HUES64 (cell line): Measurements from ENCODE around the gene GATA2.
A peak's percentile ranks its signal among the peaks of the same experiment; 100 is the strongest.

Experiments
- H3K27ac ChIP-seq: 2 replicates; pipeline ENCODE4 v1.7.0; 2013; ENCODE audit warnings: low read depth, low read length, inconsistent platforms
- H3K27me3 ChIP-seq: 2 replicates; pipeline ENCODE4 v1.6.1; 2013; ENCODE audit warnings: mild to moderate bottlenecking, low read length; ENCODE audit not compliant: insufficient read depth
- H3K36me3 ChIP-seq: 2 replicates; pipeline ENCODE4 v1.6.1; 2013; ENCODE audit warnings: mild to moderate bottlenecking, low read length; ENCODE audit not compliant: insufficient read depth
- H3K4me1 ChIP-seq: 2 replicates; pipeline ENCODE4 v1.6.1; 2013; ENCODE audit warnings: mild to moderate bottlenecking, low read length, moderate library complexity; ENCODE audit not compliant: insufficient read depth
- H3K4me3 ChIP-seq: 2 replicates; pipeline ENCODE4 v1.5.1; 2013; ENCODE audit warnings: mild to moderate bottlenecking, low read length, moderate library complexity
- H3K9ac ChIP-seq: 2 replicates; pipeline ENCODE4 v1.6.1; 2013; ENCODE audit warnings: mild to moderate bottlenecking, low read depth, low read length
- H3K9me3 ChIP-seq: 2 replicates; pipeline ENCODE4 v1.6.1; 2013; ENCODE audit warnings: low read depth, low read length; ENCODE audit not compliant: insufficient read depth
- WGBS: fragments of 150-250, 120-280 bp; methylation state at CpG from one replicate; pipeline ENCODE4 v1.1.7; 2013; ENCODE audit warnings: missing lambda C conversion rate; 5-methylcytosine and 5-hydroxymethylcytosine counted together

The GATA2 gene

GRCh38 chr3:128435561-128435960 is 57.4 kb downstream of the GATA2 start:
- Histone ChIP-seq H3K4me3 (no peak overlapping the region), H3K27me3 (peaks cover 57% of the 10 kb centered on the region), H3K9me3 (no peaks in the 10 kb centered on the region), H3K27ac (no peak overlapping the region), H3K4me1 (peaks cover 26% of the 10 kb centered on the region), H3K9ac (no peak overlapping the region), H3K36me3 (no peaks in the 10 kb centered on the region)
- 87% methylated on average over 5 of the region's 5 CpGs for WGBS

- WGBS = 67% methylated on average over 6 of the region's 6 CpGs
- Histone ChIP-seq H3K36me3 (no peaks in the 10 kb centered on the region), H3K27ac (no peak overlapping the region), H3K4me1 (peaks cover 26% of the 10 kb centered on the region), H3K27me3 (peaks cover 57% of the 10 kb centered on the region), H3K9ac (no peak overlapping the region), H3K9me3 (no peaks in the 10 kb centered on the region), H3K4me3 (no peak overlapping the region)
Observed at GRCh38 chr3:128435058-128435457, 57.9 kb downstream of the GATA2 start.

GRCh38 chr3:128434524-128434923 is 58.5 kb downstream of the GATA2 start:
- no peak overlapping the region for H3K27ac ChIP-seq
- peaks cover 61% of the 10 kb centered on the region for H3K27me3 ChIP-seq
- H3K4me3 ChIP-seq = no peak overlapping the region
- H3K36me3 ChIP-seq = no peaks in the 10 kb centered on the region
- H3K9me3 ChIP-seq = no peaks in the 10 kb centered on the region
- H3K4me1 ChIP-seq = peaks cover 26% of the 10 kb centered on the region
- WGBS = 75% methylated on average over 2 of the region's 2 CpGs
- no peak overlapping the region for H3K9ac ChIP-seq

- Histone ChIP-seq H3K4me3 (no peak overlapping the region), H3K4me1 (peaks cover 26% of the 10 kb centered on the region), H3K27ac (no peak overlapping the region), H3K27me3 (peaks cover 68% of the 10 kb centered on the region), H3K9me3 (no peaks in the 10 kb centered on the region), H3K9ac (no peak overlapping the region), H3K36me3 (no peaks in the 10 kb centered on the region)
- 23% methylated on average over 2 of the region's 2 CpGs for WGBS
Observed at GRCh38 chr3:128433837-128434165, 59.2 kb downstream of the GATA2 start.

GRCh38 chr3:128432971-128433836 is 59.8 kb downstream of the GATA2 start:
- Histone ChIP-seq H3K9me3 (no peaks in the 10 kb centered on the region), H3K27ac (no peak overlapping the region; the same call in 1 of the 2 replicates), H3K4me3 (peak overlapping the region; percentile 51), H3K36me3 (no peaks in the 10 kb centered on the region), H3K9ac (no peak overlapping the region), H3K27me3 (peaks cover 74% of the 10 kb centered on the region), H3K4me1 (peaks cover 26% of the 10 kb centered on the region)
- WGBS = 4% methylated on average over 53 of the region's 53 CpGs

GRCh38 chr3:128432301-128432970 is 60.6 kb downstream of the GATA2 start:
- Histone ChIP-seq H3K4me3 (peak overlapping the region; percentile 51), H3K27me3 (peaks cover 81% of the 10 kb centered on the region)
- 1% methylated on average over 43 of the region's 43 CpGs for WGBS

GRCh38 chr3:128431803-128432300 is 61.1 kb downstream of the GATA2 start:
- Histone ChIP-seq H3K9me3 (no peaks in the 10 kb centered on the region), H3K4me1 (peaks cover 36% of the 10 kb centered on the region), H3K9ac (peak overlapping the region; percentile 79), H3K27me3 (peaks cover 87% of the 10 kb centered on the region), H3K4me3 (peak overlapping the region; percentile 51), H3K36me3 (no peaks in the 10 kb centered on the region), H3K27ac (no peak overlapping the region)
- 35% methylated on average over 13 of the region's 13 CpGs for WGBS

More at GRCh38 chr3:128432301-128432970, 60.6 kb downstream of the GATA2 start:
- Histone ChIP-seq H3K9me3 (no peaks in the 10 kb centered on the region), H3K27ac (peak overlapping the region; percentile 34; the same call in 1 of the 2 replicates), H3K4me1 (peaks cover 34% of the 10 kb centered on the region), H3K36me3 (no peaks in the 10 kb centered on the region), H3K9ac (peak overlapping the region; percentile 79)

- no peaks in the 10 kb centered on the region for H3K9me3 ChIP-seq
- H3K27me3 ChIP-seq = peaks cover 93% of the 10 kb centered on the region
- WGBS = 79% methylated on average over 8 of the region's 8 CpGs
- no peak overlapping the region for H3K9ac ChIP-seq
- no peaks in the 10 kb centered on the region for H3K36me3 ChIP-seq
- peaks cover 36% of the 10 kb centered on the region for H3K4me1 ChIP-seq
- no peak overlapping the region for H3K4me3 ChIP-seq
- no peak overlapping the region for H3K27ac ChIP-seq
Observed at GRCh38 chr3:128430731-128431130, 62.3 kb downstream of the GATA2 start.

- Histone ChIP-seq H3K27me3 (peaks cover 93% of the 10 kb centered on the region), H3K4me3 (no peak overlapping the region), H3K4me1 (peaks cover 34% of the 10 kb centered on the region), H3K27ac (no peak overlapping the region), H3K9ac (no peak overlapping the region), H3K9me3 (no peaks in the 10 kb centered on the region), H3K36me3 (no peaks in the 10 kb centered on the region)
- 61% methylated on average over 10 of the region's 10 CpGs for WGBS
Observed at GRCh38 chr3:128430301-128430700, 62.7 kb downstream of the GATA2 start.

- peaks cover 96% of the 10 kb centered on the region for H3K27me3 ChIP-seq
Observed at GRCh38 chr3:128429751-128430150, 63.2 kb downstream of the GATA2 start.

More at GRCh38 chr3:128429751-128430150, 63.2 kb downstream of the GATA2 start:
- H3K4me3 ChIP-seq = no peak overlapping the region
- 89% methylated on average over 8 of the region's 8 CpGs for WGBS
- H3K9ac ChIP-seq = no peak overlapping the region
- H3K36me3 ChIP-seq = no peaks in the 10 kb centered on the region
- peaks cover 29% of the 10 kb centered on the region for H3K4me1 ChIP-seq
- H3K27ac ChIP-seq = no peak overlapping the region
- H3K9me3 ChIP-seq = no peaks in the 10 kb centered on the region
